Stimulated activated CD4-positive, alpha-beta T cell treated with anti-CD3 and anti-CD28 coated beads, TNF-alpha, amount 100 ng/mL, for 4 hours (primary cell): Measurements from ENCODE around the gene OR2F2.

Experiments
- DNase-seq, 3 experiments: peaks; one replicate each; pipeline ENCODE4 v3.0.0-alpha.2; 2020; ENCODE audit warnings: low read depth in 3 of 3

OR2F2 gene

GRCh38 chr7:143934526-143935325 is at the start of gene OR2F2:
Gene OR2F2 (plus strand): TSS chr7:143935233. CDS start chr7:143935233, 0 bp downstream.
- no peak for DNase-seq

GRCh38 chr7:143885951-143886350 is 49.1 kb upstream of the OR2F2 start:
- DNase-seq = no peak

- no peak for DNase-seq
Measured at GRCh38 chr7:143886826-143887477, 48.1 kb upstream of the OR2F2 start.

GRCh38 chr7:143889068-143889467 is 46.0 kb upstream of the OR2F2 start:
- DNase-seq = no peak

GRCh38 chr7:143890558-143890957 is 44.5 kb upstream of the OR2F2 start:
- DNase-seq = no peak

- DNase-seq = no peak
Measured at GRCh38 chr7:143891457-143891856, 43.6 kb upstream of the OR2F2 start.

GRCh38 chr7:143892527-143893300 is 42.3 kb upstream of the OR2F2 start:
- DNase-seq = no peak

GRCh38 chr7:143896667-143897066 is 38.4 kb upstream of the OR2F2 start:
- DNase-seq = no peak

- no peak for DNase-seq
Measured at GRCh38 chr7:143898810-143899209, 36.2 kb upstream of the OR2F2 start.

- DNase-seq = no peak
Measured at GRCh38 chr7:143900230-143900766, 34.7 kb upstream of the OR2F2 start.

- DNase-seq = no peak
Measured at GRCh38 chr7:143901332-143901667, 33.7 kb upstream of the OR2F2 start.

- peak; percentile 80 to 86 (median 84) for DNase-seq
Measured at GRCh38 chr7:143901668-143902331, 33.2 kb upstream of the OR2F2 start, which contains the start of gene TCAF1. Gene TCAF1 (minus strand): TSS chr7:143902176. CDS start chr7:143876608, 25,568 bp downstream.

GRCh38 chr7:143902332-143902899 is 32.6 kb upstream of the OR2F2 start:
- DNase-seq = no peak

GRCh38 chr7:143905509-143905908 is 29.5 kb upstream of the OR2F2 start:
- no peak for DNase-seq

- no peak for DNase-seq
Measured at GRCh38 chr7:143906151-143906550, 28.9 kb upstream of the OR2F2 start.

GRCh38 chr7:143906895-143907294 is 28.1 kb upstream of the OR2F2 start:
- no peak for DNase-seq

- DNase-seq = no peak
Measured at GRCh38 chr7:143908120-143908519, 26.9 kb upstream of the OR2F2 start.

GRCh38 chr7:143909863-143910262 is 25.2 kb upstream of the OR2F2 start:
- no peak for DNase-seq

- DNase-seq = no peak
Measured at GRCh38 chr7:143910473-143911248, 24.4 kb upstream of the OR2F2 start.

GRCh38 chr7:143913945-143914615 is 21.0 kb upstream of the OR2F2 start:
- DNase-seq = no peak
